ENCODE measurements around the gene MNX1.

MNX1 gene

GRCh38 chr7:157003756-157004520 lies 6.5 kb downstream of the MNX1 start:
- TF ChIP-seq CTCF (IDR thresholded peaks at IDR 0.05; ENCODE audit: low read depth, low read length): no peak
- DNase-seq (ENCODE audit: extremely low read depth, low read depth): no peak

- DNase-seq (ENCODE audit: extremely low read depth, low read depth): no peak
- no peak for TF ChIP-seq CTCF (IDR thresholded peaks at IDR 0.05; ENCODE audit: low read depth, low read length)
Observed at GRCh38 chr7:157003445-157003755, 7.1 kb downstream of the MNX1 start.

GRCh38 chr7:157002819-157003421 lies 7.5 kb downstream of the MNX1 start:
- TF ChIP-seq CTCF (IDR thresholded peaks at IDR 0.05; ENCODE audit: low read depth, low read length): no peak
- DNase-seq (ENCODE audit: extremely low read depth, low read depth): no peak

- TF ChIP-seq CTCF (IDR thresholded peaks at IDR 0.05; ENCODE audit: low read depth, low read length): no peak
- DNase-seq (ENCODE audit: extremely low read depth, low read depth): no peak
Observed at GRCh38 chr7:157001920-157002818, 8.3 kb downstream of the MNX1 start.

GRCh38 chr7:157000741-157001653 lies 9.5 kb downstream of the MNX1 start:
- no peak for TF ChIP-seq CTCF (IDR thresholded peaks at IDR 0.05; ENCODE audit: low read depth, low read length)
- DNase-seq (ENCODE audit: extremely low read depth, low read depth): no peak

GRCh38 chr7:156999958-157000726 lies 10.3 kb downstream of the MNX1 start:
- no peak for DNase-seq (ENCODE audit: extremely low read depth, low read depth)
- no peak for TF ChIP-seq CTCF (IDR thresholded peaks at IDR 0.05; ENCODE audit: low read depth, low read length)

Measured in AG09319 (cell line).